A673 (cell line): ENCODE data around the gene SPATA2. TPM values are rescaled to one million over a fixed set of nuclear protein-coding genes. Genes with fewer than 3 reads are reported as not detected.

ENCODE experiments used
- BruUV-seq: library from RNA; stranded (reverse); fragments of 400-500 nt; replicated peaks from 2 replicates; lab custom pipeline; 2021; lab: Mats Ljungman, UMichigan
- CTCF ChIA-PET: fragments of 300-600 bp; sonication (Branson Sonifier 250); formaldehyde crosslinking; loops from one replicate; lab custom pipeline; 2022; ENCODE audit warnings: antibody characterized with exemption; lab: Charles Lee
- POLR2A ChIA-PET: fragments of 300-600 bp; sonication (Branson Sonifier 250); formaldehyde crosslinking; loops from one replicate; lab custom pipeline; 2022; ENCODE audit warnings: antibody characterized with exemption; ENCODE audit not compliant: low non-redundant PET; lab: Charles Lee
- DNase-seq: peaks from one replicate; pipeline ENCODE4 v3.0.0-alpha.2; 2015; ENCODE audit warnings: low spot score
- H3K27ac ChIP-seq: fragments of 200-600 bp; sonication (generic); 2 replicates; pipeline ENCODE4 v1.5.1; 2016; ENCODE audit warnings: mixed run types, low read depth, mild to moderate bottlenecking, mixed read lengths, antibody characterized with exemption, low read length; ENCODE audit not compliant: poor library complexity, severe bottlenecking
- H3K27me3 ChIP-seq: fragments of 200-600 bp; sonication (generic); replicated peaks from 2 replicates; pipeline ENCODE4 v1.6.1; 2017; ENCODE audit warnings: mixed run types, low read depth, mild to moderate bottlenecking, mixed read lengths, antibody characterized with exemption, low read length; ENCODE audit not compliant: insufficient read depth, poor library complexity
- H3K36me3 ChIP-seq: fragments of 200-600 bp; sonication (generic); 2 replicates; pipeline ENCODE4 v1.6.1; 2016; ENCODE audit warnings: mixed run types, mild to moderate bottlenecking, mixed read lengths, antibody characterized with exemption, low read length; ENCODE audit not compliant: insufficient read depth, poor library complexity, severe bottlenecking
- H3K4me1 ChIP-seq: fragments of 200-600 bp; sonication (generic); 2 replicates; pipeline ENCODE4 v1.6.1; 2017; ENCODE audit warnings: mixed run types, mild to moderate bottlenecking, mixed read lengths, antibody characterized with exemption, low read length; ENCODE audit not compliant: insufficient read depth, poor library complexity, severe bottlenecking
- H3K4me3 ChIP-seq: fragments of 200-600 bp; sonication (generic); 2 replicates; pipeline ENCODE4 v1.5.1; 2016; ENCODE audit warnings: low read depth, mixed run types, mild to moderate bottlenecking, mixed read lengths, low read length; ENCODE audit not compliant: poor library complexity, severe bottlenecking
- H3K9me3 ChIP-seq: fragments of 200-600 bp; sonication (generic); 2 replicates; pipeline ENCODE4 v1.6.1; 2016; ENCODE audit warnings: mixed run types, low read depth, mild to moderate bottlenecking, mixed read lengths, antibody characterized with exemption, low read length; ENCODE audit not compliant: poor library complexity, severe bottlenecking
- CTCF ChIP-seq: fragments of 300-800, 200-600 bp; sonication (generic); conservative IDR thresholded peaks from 2 replicates; pipeline ENCODE4 v1.5.1; 2017; ENCODE audit warnings: low read depth, mild to moderate bottlenecking, antibody characterized with exemption, low read length, moderate library complexity, mixed read lengths
- EZH2 ChIP-seq: fragments of 200-600 bp; sonication (generic); IDR thresholded peaks from 2 replicates; pipeline ENCODE4 v1.6.1; 2017; ENCODE audit warnings: borderline replicate concordance, low read depth, mild to moderate bottlenecking, mixed read lengths, antibody characterized with exemption, low read length; ENCODE audit not compliant: poor library complexity, severe bottlenecking
- intact Hi-C: fragments of 100-400 bp; cut with micrococcal nuclease; formaldehyde crosslinking; loops from one replicate; pipeline ENCODE4 v1.10.0; 2022; ENCODE audit not compliant: unreplicated experiment
- total RNA-seq: library from RNA; stranded (reverse); gene quantifications from 2 replicates; pipeline ENCODE4 v1.2.3, GENCODE V29; 2021

SPATA2 gene
- total RNA-seq, 1 experiment from 2014 or later, result 9.2 TPM

GRCh38 chr20:49866051-49866450, 49.3 kb downstream of the SPATA2 start:
- no peaks in the 10 kb centered on the region for H3K27me3 ChIP-seq
- ChIA-PET POLR2A (no interaction called here), CTCF (interaction anchor here (1.3 kb wide), 1 partner anchor 324 kb away, joined by 4 read pairs; no protein-coding TSS in a partner anchor)
- H3K4me3 ChIP-seq, result no peak overlapping the region
- no peak for DNase-seq
- H3K9me3 ChIP-seq, result no peaks in the 10 kb centered on the region
- H3K36me3 ChIP-seq, result peaks cover 5% of the 10 kb centered on the region
- H3K27ac ChIP-seq, result no peak overlapping the region
- no peaks in the 10 kb centered on the region for H3K4me1 ChIP-seq
- no TSS peak for BruUV-seq
- intact Hi-C loops, result no loop called here
- TF ChIP-seq CTCF, result no peak
- no peak for TF ChIP-seq EZH2

GRCh38 chr20:49865559-49865958, 49.8 kb downstream of the SPATA2 start:
- Histone ChIP-seq H3K27ac (no peak overlapping the region), H3K36me3 (peaks cover 5% of the 10 kb centered on the region), H3K9me3 (no peaks in the 10 kb centered on the region), H3K27me3 (no peaks in the 10 kb centered on the region), H3K4me3 (no peak overlapping the region), H3K4me1 (no peaks in the 10 kb centered on the region)
- BruUV-seq, result no TSS peak
- intact Hi-C loops, result no loop called here
- TF ChIP-seq CTCF (no peak), EZH2 (no peak)
- POLR2A ChIA-PET, result no interaction called here
- no peak for DNase-seq
- CTCF ChIA-PET, result no interaction called here

- BruUV-seq, result no TSS peak
- ChIA-PET POLR2A (no interaction called here), CTCF (no interaction called here)
- H3K9me3 ChIP-seq, result no peaks in the 10 kb centered on the region
- intact Hi-C loops, result no loop called here
- H3K27ac ChIP-seq, result no peak overlapping the region
- peaks cover 5% of the 10 kb centered on the region for H3K36me3 ChIP-seq
- no peaks in the 10 kb centered on the region for H3K27me3 ChIP-seq
- no peak overlapping the region for H3K4me3 ChIP-seq
- H3K4me1 ChIP-seq, result no peaks in the 10 kb centered on the region
- DNase-seq, result no peak
- no peak for TF ChIP-seq EZH2
- no peak for TF ChIP-seq CTCF
Observed at GRCh38 chr20:49863666-49864065, 51.7 kb downstream of the SPATA2 start.
